HepG2 (cell line): ENCODE results near the gene NPBWR2. TPM values are rescaled to one million over a fixed set of nuclear protein-coding genes. Genes with fewer than 3 reads are reported as not detected.
A peak's percentile ranks its signal among the peaks of the same experiment; 100 is the strongest.

ENCODE experiments used
- AGO2 ChIP-seq: fragments of 200-400 bp; formaldehyde crosslinking; optimal IDR thresholded peaks from 2 replicates; pipeline ENCODE3; 2017; ENCODE audit warnings: mild to moderate bottlenecking, low read depth, low read length, moderate library complexity
- GMEB1 ChIP-seq: sonication (generic); formaldehyde crosslinking; IDR thresholded peaks from 2 replicates; pipeline ENCODE4 v1.5.1; 2020; ENCODE audit warnings: missing genetic modification reagents, mild to moderate bottlenecking, borderline replicate concordance
- MYNN ChIP-seq: sonication (generic); formaldehyde crosslinking; IDR thresholded peaks from 2 replicates; pipeline ENCODE4 v1.4.0; 2020; ENCODE audit warnings: mild to moderate bottlenecking, low read depth, missing genetic modification reagents
- REL ChIP-seq: sonication (generic); formaldehyde crosslinking; conservative IDR thresholded peaks from 2 replicates; pipeline ENCODE4 v1.8.0; 2022; ENCODE audit warnings: mild to moderate bottlenecking, missing genetic modification reagents, moderate library complexity
- RFX1 ChIP-seq: fragments of 450-650 bp; IDR thresholded peaks from 2 replicates; pipeline ENCODE4 v1.6.1; 2017
- TBX2 ChIP-seq: sonication (generic); formaldehyde crosslinking; IDR thresholded peaks from 2 replicates; pipeline ENCODE4 v1.5.0; 2020; ENCODE audit warnings: missing genetic modification reagents, mild to moderate bottlenecking, borderline replicate concordance
- TGIF2 ChIP-seq: IDR thresholded peaks from 2 replicates; pipeline ENCODE4 v1.6.1; 2016; ENCODE audit warnings: control low read depth, missing compliant biosample characterization
- U2AF1 ChIP-seq: fragments of 200-400 bp; formaldehyde crosslinking; optimal IDR thresholded peaks from 2 replicates; pipeline ENCODE3; 2017; ENCODE audit warnings: mild to moderate bottlenecking, low read depth, low read length
- ZNF10 ChIP-seq: sonication (generic); formaldehyde crosslinking; IDR thresholded peaks from 2 replicates; pipeline ENCODE4 v1.4.0; 2020; ENCODE audit warnings: mild to moderate bottlenecking, low read depth, missing genetic modification reagents, borderline replicate concordance
- ZNF674 ChIP-seq: sonication (generic); formaldehyde crosslinking; IDR thresholded peaks from 2 replicates; pipeline ENCODE4 v1.5.0; 2020; ENCODE audit warnings: low read depth, mild to moderate bottlenecking, missing genetic modification reagents
- ZNF710 ChIP-seq: sonication (generic); formaldehyde crosslinking; IDR thresholded peaks from 2 replicates; pipeline ENCODE4 v1.5.0; 2020; ENCODE audit warnings: mild to moderate bottlenecking, missing genetic modification reagents, borderline replicate concordance
- ZNF788 ChIP-seq: sonication (generic); formaldehyde crosslinking; IDR thresholded peaks from 2 replicates; pipeline ENCODE4 v1.5.0; 2020; ENCODE audit warnings: mild to moderate bottlenecking, missing genetic modification reagents, borderline replicate concordance
- polyA plus RNA-seq, 8 experiments: library from polyadenylated mRNA; depleted of rRNA in 3 of 8; stranded (reverse) in 7 of 8; unstranded in 1 of 8; fragments of >200 nt; fragmentation: Illumina TruSeq in 4 of 8; extraction: Trizol in 4 of 8; gene quantifications; 2 replicates each; pipeline versions ENCODE4 v1.2.1 to v1.2.3, GENCODE V29; 2011 to 2016; ENCODE audit warnings: low read depth in 4 of 8, missing spikeins in 1 of 8, mixed read lengths in 1 of 8; ENCODE audit not compliant: insufficient read depth in 1 of 8
- total RNA-seq, 5 experiments: library from RNA; depleted of rRNA; stranded (reverse); fragments of >200 nt; fragmentation: Illumina TruSeq; extraction: Trizol; gene quantifications; 2 replicates each; pipeline ENCODE4 v1.2.3, GENCODE V29; 2016; ENCODE audit warnings: low read depth in 1 of 5
- TF ChIP-seq, protein P1 (sequence below): sonication (generic); formaldehyde crosslinking; conservative IDR thresholded peaks from 2 replicates; pipeline ENCODE4 v1.8.0; 2022; ENCODE audit warnings: mild to moderate bottlenecking, moderate library complexity, missing genetic modification reagents
- TF ChIP-seq, protein P2 (sequence below): sonication (generic); formaldehyde crosslinking; IDR thresholded peaks from 2 replicates; pipeline ENCODE4 v1.4.0; 2020; ENCODE audit warnings: mild to moderate bottlenecking, missing genetic modification reagents

Gene NPBWR2
- total and polyA plus RNA-seq, 2 of the 13 experiments (the other 11 are each of a cell fraction or from before 2014, with no cell fraction given), result not detected

DNA sequence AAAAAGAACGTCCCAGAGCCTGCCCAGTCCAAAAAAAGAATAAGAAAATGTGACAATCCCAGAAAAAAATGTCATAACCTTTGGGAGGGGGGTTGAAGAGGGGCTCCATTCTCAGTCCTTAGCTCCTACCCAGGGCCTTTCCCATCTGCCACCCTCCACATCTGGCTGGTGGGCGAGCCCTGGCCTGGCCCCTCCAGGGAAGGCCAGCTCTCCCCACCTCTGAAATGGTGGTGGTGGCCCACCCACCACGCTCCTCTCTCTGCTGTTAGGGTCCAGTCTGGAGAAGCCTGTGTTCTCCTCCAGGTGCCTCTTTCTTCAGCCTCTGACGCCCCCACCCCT, 28.5 kb downstream of the NPBWR2 start (continued):
- TF ChIP-seq, protein P1, sequence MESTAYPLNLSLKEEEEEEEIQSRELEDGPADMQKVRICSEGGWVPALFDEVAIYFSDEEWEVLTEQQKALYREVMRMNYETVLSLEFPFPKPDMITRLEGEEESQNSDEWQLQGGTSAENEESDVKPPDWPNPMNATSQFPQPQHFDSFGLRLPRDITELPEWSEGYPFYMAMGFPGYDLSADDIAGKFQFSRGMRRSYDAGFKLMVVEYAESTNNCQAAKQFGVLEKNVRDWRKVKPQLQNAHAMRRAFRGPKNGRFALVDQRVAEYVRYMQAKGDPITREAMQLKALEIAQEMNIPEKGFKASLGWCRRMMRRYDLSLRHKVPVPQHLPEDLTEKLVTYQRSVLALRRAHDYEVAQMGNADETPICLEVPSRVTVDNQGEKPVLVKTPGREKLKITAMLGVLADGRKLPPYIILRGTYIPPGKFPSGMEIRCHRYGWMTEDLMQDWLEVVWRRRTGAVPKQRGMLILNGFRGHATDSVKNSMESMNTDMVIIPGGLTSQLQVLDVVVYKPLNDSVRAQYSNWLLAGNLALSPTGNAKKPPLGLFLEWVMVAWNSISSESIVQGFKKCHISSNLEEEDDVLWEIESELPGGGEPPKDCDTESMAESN (CRISPR knock-in tag), result no peak
- TF ChIP-seq AGO2 (no peak), ZNF674 (CRISPR knock-in tag) (no peak), GMEB1 (CRISPR knock-in tag) (peak; percentile 45; the same call in 1 of the 2 replicates), TGIF2 (CRISPR knock-in tag) (peak; percentile 1; the same call in 1 of the 2 replicates), U2AF1 (peak; percentile 8), RFX1 (no peak), TBX2 (CRISPR knock-in tag) (0 out of 2 replicates have a peak, but pooled peaks have one; percentile 5), ZNF710 (CRISPR knock-in tag) (peak; percentile 37; the same call in 1 of the 2 replicates), ZNF788 (CRISPR knock-in tag) (peak; percentile 14; the same call in 1 of the 2 replicates), ZNF10 (CRISPR knock-in tag) (no peak), MYNN (CRISPR knock-in tag) (no peak), REL (0 out of 2 replicates have a peak, but pooled peaks have one; percentile 63)
- TF ChIP-seq, protein P2, sequence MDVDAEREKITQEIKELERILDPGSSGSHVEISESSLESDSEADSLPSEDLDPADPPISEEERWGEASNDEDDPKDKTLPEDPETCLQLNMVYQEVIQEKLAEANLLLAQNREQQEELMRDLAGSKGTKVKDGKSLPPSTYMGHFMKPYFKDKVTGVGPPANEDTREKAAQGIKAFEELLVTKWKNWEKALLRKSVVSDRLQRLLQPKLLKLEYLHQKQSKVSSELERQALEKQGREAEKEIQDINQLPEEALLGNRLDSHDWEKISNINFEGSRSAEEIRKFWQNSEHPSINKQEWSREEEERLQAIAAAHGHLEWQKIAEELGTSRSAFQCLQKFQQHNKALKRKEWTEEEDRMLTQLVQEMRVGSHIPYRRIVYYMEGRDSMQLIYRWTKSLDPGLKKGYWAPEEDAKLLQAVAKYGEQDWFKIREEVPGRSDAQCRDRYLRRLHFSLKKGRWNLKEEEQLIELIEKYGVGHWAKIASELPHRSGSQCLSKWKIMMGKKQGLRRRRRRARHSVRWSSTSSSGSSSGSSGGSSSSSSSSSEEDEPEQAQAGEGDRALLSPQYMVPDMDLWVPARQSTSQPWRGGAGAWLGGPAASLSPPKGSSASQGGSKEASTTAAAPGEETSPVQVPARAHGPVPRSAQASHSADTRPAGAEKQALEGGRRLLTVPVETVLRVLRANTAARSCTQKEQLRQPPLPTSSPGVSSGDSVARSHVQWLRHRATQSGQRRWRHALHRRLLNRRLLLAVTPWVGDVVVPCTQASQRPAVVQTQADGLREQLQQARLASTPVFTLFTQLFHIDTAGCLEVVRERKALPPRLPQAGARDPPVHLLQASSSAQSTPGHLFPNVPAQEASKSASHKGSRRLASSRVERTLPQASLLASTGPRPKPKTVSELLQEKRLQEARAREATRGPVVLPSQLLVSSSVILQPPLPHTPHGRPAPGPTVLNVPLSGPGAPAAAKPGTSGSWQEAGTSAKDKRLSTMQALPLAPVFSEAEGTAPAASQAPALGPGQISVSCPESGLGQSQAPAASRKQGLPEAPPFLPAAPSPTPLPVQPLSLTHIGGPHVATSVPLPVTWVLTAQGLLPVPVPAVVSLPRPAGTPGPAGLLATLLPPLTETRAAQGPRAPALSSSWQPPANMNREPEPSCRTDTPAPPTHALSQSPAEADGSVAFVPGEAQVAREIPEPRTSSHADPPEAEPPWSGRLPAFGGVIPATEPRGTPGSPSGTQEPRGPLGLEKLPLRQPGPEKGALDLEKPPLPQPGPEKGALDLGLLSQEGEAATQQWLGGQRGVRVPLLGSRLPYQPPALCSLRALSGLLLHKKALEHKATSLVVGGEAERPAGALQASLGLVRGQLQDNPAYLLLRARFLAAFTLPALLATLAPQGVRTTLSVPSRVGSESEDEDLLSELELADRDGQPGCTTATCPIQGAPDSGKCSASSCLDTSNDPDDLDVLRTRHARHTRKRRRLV, result peak; percentile 76; the same call in 1 of the 2 replicates
